Common myeloid progenitor, CD34-positive (primary cell): ENCODE measurements around the gene ICAM5.

Experiments
- CTCF ChIA-PET: fragments of 350-600 bp; sonication (Branson Sonifier 250); formaldehyde crosslinking; loops from one replicate; lab custom pipeline; 2021; ENCODE audit warnings: antibody characterized with exemption; lab: Charles Lee
- POLR2A ChIA-PET: fragments of 350-600 bp; sonication (Branson Sonifier 250); formaldehyde crosslinking; loops from one replicate; lab custom pipeline; 2021; ENCODE audit warnings: antibody characterized with exemption; lab: Charles Lee
- DNase-seq, 3 donors: peaks; one replicate each; pipeline versions ENCODE4 v3.0.0 to v3.0.0-alpha.2; 2013
- H3K27ac ChIP-seq, 2 experiments: 1 replicate in 1 of 2; 2 replicates in 1 of 2; pipeline ENCODE4 v1.7.0; 2013; ENCODE audit warnings: inconsistent platforms in 2 of 2, low read length in 2 of 2, mild to moderate bottlenecking in 2 of 2, low read depth in 1 of 2, moderate library complexity in 1 of 2; ENCODE audit not compliant: severe bottlenecking in 2 of 2, insufficient read depth in 1 of 2, poor library complexity in 1 of 2
- H3K27me3 ChIP-seq, 5 experiments: replicated peaks in 2 of 5; 1 replicate in 3 of 5; 2 replicates in 2 of 5; pipeline versions ENCODE4 v1.6.1 to v1.7.0; 2013; ENCODE audit warnings: low read length in 4 of 5, mild to moderate bottlenecking in 2 of 5, moderate library complexity in 2 of 5, inconsistent platforms in 1 of 5; ENCODE audit not compliant: insufficient read depth in 5 of 5, control insufficient read depth in 4 of 5
- H3K36me3 ChIP-seq, 4 experiments: 1 replicate in 2 of 4; 2 replicates in 2 of 4; pipeline versions ENCODE4 v1.6.1 to v1.7.0; 2013; ENCODE audit warnings: low read length in 3 of 4, control low read depth in 1 of 4, mild to moderate bottlenecking in 1 of 4; ENCODE audit not compliant: control insufficient read depth in 4 of 4, insufficient read depth in 4 of 4
- H3K4me1 ChIP-seq, 4 experiments: 1 replicate in 3 of 4; 2 replicates in 1 of 4; pipeline versions ENCODE4 v1.6.1 to v1.7.1; 2013; ENCODE audit warnings: low read length in 3 of 4, mild to moderate bottlenecking in 3 of 4, control low read depth in 1 of 4, inconsistent platforms in 1 of 4, moderate library complexity in 1 of 4; ENCODE audit not compliant: control insufficient read depth in 4 of 4, insufficient read depth in 4 of 4; ENCODE audit errors: control extremely low read depth in 1 of 4
- H3K4me3 ChIP-seq, 7 experiments: 1 replicate in 4 of 7; 2 replicates in 3 of 7; pipeline versions ENCODE4 v1.5.1 to v1.7.0; 2013; ENCODE audit warnings: mild to moderate bottlenecking in 7 of 7, low read length in 6 of 7, moderate library complexity in 6 of 7, inconsistent platforms in 2 of 7, low read depth in 2 of 7, control low read depth in 1 of 7; ENCODE audit not compliant: insufficient read depth in 4 of 7, control insufficient read depth in 1 of 7; ENCODE audit errors: extremely low read depth in 1 of 7
- H3K9me3 ChIP-seq, 5 experiments: 1 replicate in 4 of 5; 2 replicates in 1 of 5; pipeline versions ENCODE4 v1.6.1 to v1.7.1; 2013; ENCODE audit warnings: low read length in 4 of 5, mild to moderate bottlenecking in 2 of 5, inconsistent platforms in 1 of 5, low read depth in 1 of 5, moderate library complexity in 1 of 5; ENCODE audit not compliant: control insufficient read depth in 4 of 5, insufficient read depth in 2 of 5; ENCODE audit errors: control extremely low read depth in 1 of 5
- WGBS: methylation state at CpG from one replicate; pipeline ENCODE4 v1.1.5; 2013; ENCODE audit not compliant: insufficient coverage; 5-methylcytosine and 5-hydroxymethylcytosine counted together

The ICAM5 gene

GRCh38 chr19:10321417-10321797 is 31.7 kb downstream of the ICAM5 start:
- no peak for DNase-seq
- Histone ChIP-seq H3K27ac (no peak overlapping the region), H3K9me3 (no peaks in the 10 kb centered on the region), H3K36me3 (peaks cover 27 to 90% (median 62%) of the 10 kb centered on the region in 4 experiments), H3K4me3 (no peak overlapping the region), H3K27me3 (no peaks in the 10 kb centered on the region), H3K4me1 (no peaks in the 10 kb centered on the region)
- 91% methylated on average over 11 of the region's 11 CpGs for WGBS
- ChIA-PET CTCF (interaction anchor here (0.7 to 1.5 kb wide), 4 partner anchors 11 to 61 kb away, joined by 3 to 4 read pairs (median 3); partner anchors contain the start of gene ICAM1), POLR2A (interaction anchor here (0.6 to 1.4 kb wide), 2 partner anchors 12 to 53 kb away, joined by 3 read pairs; partner anchors contain the start of gene RAVER1)

DNA sequence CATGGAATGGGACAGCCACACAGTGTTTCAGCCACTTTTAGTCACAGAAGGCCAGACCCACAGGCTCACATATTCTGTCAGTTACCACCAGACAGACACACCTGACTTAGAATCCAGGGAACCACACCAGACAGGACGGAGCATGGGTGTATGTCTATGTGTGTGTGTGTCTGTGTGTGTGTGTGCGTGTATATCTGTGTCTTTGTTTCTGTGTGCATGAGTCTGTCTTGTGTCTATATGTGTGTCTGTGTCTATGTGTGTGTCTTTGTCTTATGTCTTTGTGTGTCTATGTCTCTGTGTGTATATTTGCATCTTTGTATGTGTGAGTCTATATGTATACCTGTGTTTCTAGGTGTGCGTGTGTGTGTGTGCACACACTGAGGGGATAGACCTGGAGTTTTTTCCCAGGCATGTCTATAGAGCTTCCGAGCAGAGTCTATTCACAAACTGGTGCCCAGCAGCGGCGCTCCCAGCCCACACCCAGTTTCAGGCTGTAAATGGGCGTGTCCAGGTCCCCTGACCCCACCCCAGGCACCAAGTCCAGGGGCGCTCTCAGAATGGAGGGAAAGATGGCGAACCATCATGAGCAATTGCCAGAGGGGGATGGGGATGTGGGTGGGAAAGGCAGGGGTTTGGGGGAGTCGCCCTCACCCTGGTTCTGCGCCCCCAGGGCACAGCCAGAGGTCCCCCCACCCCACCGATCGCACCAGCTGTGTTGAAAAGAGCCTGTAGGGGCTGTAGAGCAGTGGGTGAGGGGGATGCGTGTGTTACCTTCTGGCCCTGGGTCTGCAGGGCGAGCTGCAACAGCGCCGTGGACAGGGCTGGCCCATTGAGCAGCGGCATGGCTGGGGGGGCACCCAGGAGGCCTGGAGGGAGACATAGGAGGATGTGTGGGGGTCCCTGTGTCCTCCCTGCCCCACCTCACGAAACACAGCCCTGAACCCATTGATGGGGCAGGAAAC is 32.4 kb downstream of the ICAM5 start:
- Histone ChIP-seq H3K36me3 (peaks cover 27 to 89% (median 61%) of the 10 kb centered on the region in 4 experiments), H3K9me3 (no peaks in the 10 kb centered on the region), H3K4me1 (no peaks in the 10 kb centered on the region), H3K27me3 (no peaks in the 10 kb centered on the region), H3K4me3 (no peak overlapping the region), H3K27ac (no peak overlapping the region)
- CTCF ChIA-PET = interaction anchor here (0.8 to 1.5 kb wide), 3 partner anchors 12 to 37 kb away, joined by 3 to 4 read pairs (median 3); no protein-coding TSS in a partner anchor
- POLR2A ChIA-PET = interaction anchor here (1.4 kb wide), 1 partner anchor 12 kb away, joined by 3 read pairs; the partner anchor contains the start of gene RAVER1
- 97% methylated on average over 16 of the region's 19 CpGs for WGBS
- no peak for DNase-seq

GRCh38 chr19:10325732-10326131 is 36.0 kb downstream of the ICAM5 start:
- no peak for DNase-seq
- 100% methylated on average over 3 of the region's 8 CpGs for WGBS
- ChIA-PET POLR2A (no interaction called here), CTCF (interaction anchor here (0.9 to 1.5 kb wide), 3 partner anchors 19 to 67 kb away, joined by 3 to 4 read pairs (median 3); no protein-coding TSS in a partner anchor)
- Histone ChIP-seq H3K27ac (no peak overlapping the region), H3K4me1 (no peaks in the 10 kb centered on the region), H3K4me3 (no peak overlapping the region), H3K9me3 (no peaks in the 10 kb centered on the region), H3K36me3 (peaks cover 31 to 96% (median 73%) of the 10 kb centered on the region in 4 experiments), H3K27me3 (no peaks in the 10 kb centered on the region)

DNA sequence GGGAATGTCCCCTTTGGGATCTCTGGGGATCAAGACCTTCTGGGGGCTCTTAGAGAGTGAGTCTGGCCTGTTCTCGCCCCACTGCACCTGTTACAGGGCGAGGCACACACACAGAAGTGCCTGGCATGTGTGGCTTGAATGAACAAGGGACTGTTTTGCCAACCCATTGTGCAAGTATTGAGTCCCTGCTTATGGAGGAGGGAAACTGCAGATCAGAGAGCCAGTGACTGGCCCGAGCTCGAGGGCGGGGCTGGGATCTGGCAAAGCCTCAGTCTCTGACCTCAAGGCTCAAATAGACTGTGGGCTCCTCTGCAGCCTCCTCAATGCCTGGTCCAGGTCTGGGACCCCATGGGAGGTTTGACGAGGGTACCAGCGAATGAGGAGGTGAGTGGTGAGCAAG is 38.0 kb downstream of the ICAM5 start:
- H3K4me1 ChIP-seq = peaks cover 0 to 12% (median 10%) of the 10 kb centered on the region in 4 experiments
- DNase-seq = no peak
- peaks cover 24 to 75% (median 58%) of the 10 kb centered on the region in 4 experiments for H3K36me3 ChIP-seq
- no peaks in the 10 kb centered on the region for H3K27me3 ChIP-seq
- H3K4me3 ChIP-seq = no peak overlapping the region
- WGBS = 99% methylated on average over 7 of the region's 7 CpGs
- CTCF ChIA-PET = interaction anchor here (1.2 to 1.3 kb wide), 3 partner anchors 9 to 61 kb away, joined by 3 to 5 read pairs (median 3); no protein-coding TSS in a partner anchor
- POLR2A ChIA-PET = no interaction called here
- no peak overlapping the region for H3K27ac ChIP-seq
- no peaks in the 10 kb centered on the region for H3K9me3 ChIP-seq

- H3K4me3 ChIP-seq = no peak overlapping the region
- H3K27me3 ChIP-seq = no peaks in the 10 kb centered on the region
- WGBS = 96% methylated on average over 37 of the region's 41 CpGs
- no peaks in the 10 kb centered on the region for H3K9me3 ChIP-seq
- no peak for DNase-seq
- CTCF ChIA-PET = interaction anchor here (1.2 kb wide), 1 partner anchor 10 kb away, joined by 5 read pairs; no protein-coding TSS in a partner anchor
- H3K27ac ChIP-seq = no peak overlapping the region
- POLR2A ChIA-PET = interaction anchor here (1.5 kb wide), 1 partner anchor 59 kb away, joined by 5 read pairs; no protein-coding TSS in a partner anchor
- H3K36me3 ChIP-seq = peaks cover 19 to 66% (median 50%) of the 10 kb centered on the region in 4 experiments
- peaks cover 0 to 17% (median 14%) of the 10 kb centered on the region in 4 experiments for H3K4me1 ChIP-seq
Measured at GRCh38 chr19:10328558-10329429, 39.0 kb downstream of the ICAM5 start.

DNA sequence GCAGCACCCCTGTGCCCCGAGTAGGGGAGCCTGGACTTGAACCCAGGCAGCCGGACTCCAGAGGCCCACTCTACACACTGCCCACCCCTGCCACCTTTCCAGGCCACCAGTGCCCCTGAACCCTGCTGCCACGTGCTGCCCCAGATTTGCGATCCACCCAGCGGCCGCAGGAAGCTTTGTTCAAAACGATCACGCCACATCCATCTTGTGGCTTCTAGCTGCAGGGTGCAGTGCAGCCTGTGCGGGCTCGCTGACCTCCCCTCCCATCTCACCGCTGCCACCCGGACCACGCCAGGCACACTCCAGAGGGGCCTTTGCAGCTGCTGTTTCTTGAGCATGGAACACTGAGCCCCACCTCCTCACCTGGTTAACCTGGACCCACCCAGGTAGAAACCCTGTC is 39.8 kb downstream of the ICAM5 start:
- H3K27ac ChIP-seq = no peak overlapping the region
- no peak overlapping the region for H3K4me3 ChIP-seq
- no peak for DNase-seq
- H3K9me3 ChIP-seq = no peaks in the 10 kb centered on the region
- ChIA-PET POLR2A (interaction anchor here (1.5 kb wide), 1 partner anchor 60 kb away, joined by 5 read pairs; no protein-coding TSS in a partner anchor), CTCF (interaction anchor here (2.4 kb wide), 1 partner anchor 30 kb away, joined by 6 read pairs; no protein-coding TSS in a partner anchor)
- peaks cover 18 to 66% (median 51%) of the 10 kb centered on the region in 4 experiments for H3K36me3 ChIP-seq
- peaks cover 0 to 24% (median 20%) of the 10 kb centered on the region in 4 experiments for H3K4me1 ChIP-seq
- WGBS = 96% methylated on average over 12 of the region's 13 CpGs
- H3K27me3 ChIP-seq = no peaks in the 10 kb centered on the region
